Amniotic epithelial cell (primary cell): ENCODE data around the gene TOM1L2.

Experiments
- DNase-seq: peaks from one replicate; pipeline ENCODE4 v3.0.0-alpha.2; 2010; ENCODE audit warnings: low read depth

The TOM1L2 gene

GRCh38 chr17:17806611-17807274 is 165.5 kb downstream of the TOM1L2 start:
- DNase-seq: no peak

- DNase-seq: no peak
These were observed 166.2 kb downstream of the TOM1L2 start for GRCh38 chr17:17806035-17806434.

- DNase-seq: no peak
These were observed 166.6 kb downstream of the TOM1L2 start for GRCh38 chr17:17805575-17805974.

GRCh38 chr17:17804007-17804406 is 168.2 kb downstream of the TOM1L2 start:
- DNase-seq: no peak

- no peak for DNase-seq
These were observed 170.3 kb downstream of the TOM1L2 start for GRCh38 chr17:17801800-17802481.

- no peak for DNase-seq
These were observed 171.6 kb downstream of the TOM1L2 start for GRCh38 chr17:17800504-17801021.

- DNase-seq: no peak
These were observed 173.5 kb downstream of the TOM1L2 start for GRCh38 chr17:17798573-17799255.

GRCh38 chr17:17798010-17798556 is 174.1 kb downstream of the TOM1L2 start:
- no peak for DNase-seq

GRCh38 chr17:17797119-17797809 is 174.9 kb downstream of the TOM1L2 start:
- no peak for DNase-seq

- DNase-seq: no peak
These were observed 175.5 kb downstream of the TOM1L2 start for GRCh38 chr17:17796787-17797061.

- no peak for DNase-seq
These were observed 176.0 kb downstream of the TOM1L2 start for GRCh38 chr17:17795946-17796786.

- DNase-seq: no peak
These were observed 176.9 kb downstream of the TOM1L2 start for GRCh38 chr17:17795296-17795695.

- no peak for DNase-seq
These were observed 177.8 kb downstream of the TOM1L2 start for GRCh38 chr17:17794382-17794781.
